ENCODE data around the gene ZNF774. TPM values are rescaled to one million over a fixed set of nuclear protein-coding genes. Genes with fewer than 3 reads are reported as not detected.

Gene ZNF774
- total and polyA plus RNA-seq, 2 of the 8 experiments (the other 6 are each of a cell fraction or from before 2014, with no cell fraction given) = 0.82 to 2.6 TPM

DNA sequence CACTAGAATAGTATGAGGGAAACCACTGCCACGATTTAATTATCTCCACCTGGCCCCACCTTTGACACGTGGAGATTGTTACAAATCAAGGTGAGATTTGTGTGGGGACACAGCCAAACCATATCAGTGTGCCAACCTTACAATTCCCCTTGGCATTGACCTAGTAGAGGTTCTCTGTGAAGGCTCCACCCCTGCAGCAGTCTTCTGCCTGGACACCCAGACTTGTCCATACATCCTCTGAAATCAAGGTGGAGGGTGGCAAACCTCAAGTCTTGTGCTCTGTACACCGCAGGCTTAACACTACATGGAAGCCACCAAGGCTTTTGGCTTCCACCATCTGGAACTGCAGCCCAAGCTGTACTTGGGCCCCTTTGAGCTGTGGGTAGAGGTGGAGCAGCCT lies 27.2 kb downstream of the ZNF774 start:
- H2BK120ac ChIP-seq (replicated peaks; ENCODE audit: low read depth, low read length) = no peak overlapping the region
- TF ChIP-seq GABPA (IDR thresholded peaks at IDR 0.05; ENCODE audit: borderline replicate concordance, insufficient read depth, low read length) (no peak), BRCA1 (IDR thresholded peaks at IDR 0.05; ENCODE audit: low read depth, low read length) (no peak), CEBPB (IDR thresholded peaks at IDR 0.05; ENCODE audit: low read depth, low read length) (no peak), BACH1 (IDR thresholded peaks at IDR 0.05; ENCODE audit: low read length) (no peak)
- TF ChIP-seq, protein P1, sequence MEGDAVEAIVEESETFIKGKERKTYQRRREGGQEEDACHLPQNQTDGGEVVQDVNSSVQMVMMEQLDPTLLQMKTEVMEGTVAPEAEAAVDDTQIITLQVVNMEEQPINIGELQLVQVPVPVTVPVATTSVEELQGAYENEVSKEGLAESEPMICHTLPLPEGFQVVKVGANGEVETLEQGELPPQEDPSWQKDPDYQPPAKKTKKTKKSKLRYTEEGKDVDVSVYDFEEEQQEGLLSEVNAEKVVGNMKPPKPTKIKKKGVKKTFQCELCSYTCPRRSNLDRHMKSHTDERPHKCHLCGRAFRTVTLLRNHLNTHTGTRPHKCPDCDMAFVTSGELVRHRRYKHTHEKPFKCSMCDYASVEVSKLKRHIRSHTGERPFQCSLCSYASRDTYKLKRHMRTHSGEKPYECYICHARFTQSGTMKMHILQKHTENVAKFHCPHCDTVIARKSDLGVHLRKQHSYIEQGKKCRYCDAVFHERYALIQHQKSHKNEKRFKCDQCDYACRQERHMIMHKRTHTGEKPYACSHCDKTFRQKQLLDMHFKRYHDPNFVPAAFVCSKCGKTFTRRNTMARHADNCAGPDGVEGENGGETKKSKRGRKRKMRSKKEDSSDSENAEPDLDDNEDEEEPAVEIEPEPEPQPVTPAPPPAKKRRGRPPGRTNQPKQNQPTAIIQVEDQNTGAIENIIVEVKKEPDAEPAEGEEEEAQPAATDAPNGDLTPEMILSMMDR (IDR thresholded peaks at IDR 0.05; ENCODE audit: control extremely low read depth in 1 of 3, insufficient read depth in 1 of 3, low read depth in 1 of 3, low read length in 3 of 3) = no peak
- no peak overlapping the region for H3K27ac ChIP-seq (ENCODE audit: low read depth, low read length)
- H3K9ac ChIP-seq (replicated peaks in 1 of 4; ENCODE audit: extremely low read depth in 1 of 4, low read depth in 3 of 4, low read length in 3 of 4) = no peak overlapping the region
- no peak overlapping the region for H3K18ac ChIP-seq (ENCODE audit: extremely low read depth, low read length)
- H2BK15ac ChIP-seq (ENCODE audit: low read length) = no peak overlapping the region
- H4K20me1 ChIP-seq (replicated peaks in 1 of 2; ENCODE audit: control insufficient read depth in 1 of 2, insufficient read depth in 2 of 2, low read length in 2 of 2) = no peaks in the 10 kb centered on the region
- H2AK5ac ChIP-seq (ENCODE audit: low read depth, low read length) = no peak overlapping the region
- no peak overlapping the region for H4K8ac ChIP-seq (ENCODE audit: extremely low read depth, insufficient read depth, low read length)
- no peaks in the 10 kb centered on the region for H3K36me3 ChIP-seq (ENCODE audit: control insufficient read depth in 2 of 4, insufficient read depth in 4 of 4, low read length in 3 of 4)
- H2BK12ac ChIP-seq (ENCODE audit: low read depth, low read length) = no peak overlapping the region
- H3K4me1 ChIP-seq (replicated peaks in 1 of 4; ENCODE audit: control insufficient read depth in 3 of 4, insufficient read depth in 4 of 4, low read length in 3 of 4) = no peaks in the 10 kb centered on the region
- 90% methylated on average over 3 of the region's 3 CpGs; no CpG with 5 or more reads in 1 of the 2 experiments for WGBS, 2 experiments (ENCODE audit: extremely low coverage in 1 of 2, insufficient coverage in 1 of 2, insufficient read length in 1 of 2, insufficient replicate concordance in 2 of 2, low coverage in 1 of 2, low lambda C conversion rate in 2 of 2, missing lambda C conversion rate in 1 of 2)
- no peak overlapping the region for H2AFZ ChIP-seq (ENCODE audit: low read length)
- CTCF ChIA-PET (ENCODE audit: partially characterized antibody) = interaction anchor here (0.8 to 2.2 kb wide), 2 partner anchors 12 to 103 kb away, joined by 3 to 9 read pairs; no protein-coding TSS in a partner anchor
- no peak overlapping the region for H3K4me3 ChIP-seq (ENCODE audit: extremely low read depth in 1 of 4, insufficient read depth in 2 of 4, low read depth in 3 of 4, low read length in 4 of 4)
- H3K27me3 ChIP-seq (replicated peaks in 1 of 4; ENCODE audit: control insufficient read depth in 3 of 4, extremely low read depth in 1 of 4, insufficient read depth in 3 of 4, low read length in 3 of 4) = no peaks in the 10 kb centered on the region
- no peak overlapping the region for H2BK5ac ChIP-seq (ENCODE audit: low read depth, low read length)
- no peak overlapping the region for H2BK20ac ChIP-seq (ENCODE audit: low read length)
- H3K4me2 ChIP-seq (ENCODE audit: insufficient read depth in 1 of 2, low read depth in 2 of 2, low read length in 2 of 2) = no peak overlapping the region
- no peak overlapping the region for H4K5ac ChIP-seq (ENCODE audit: insufficient read length, low read depth, low read length)
- H3K79me1 ChIP-seq (ENCODE audit: low read depth, low read length) = no peaks in the 10 kb centered on the region
- H3K56ac ChIP-seq (replicated peaks; ENCODE audit: insufficient read length, low read depth, low read length) = no peak overlapping the region
- FAIRE-seq (no peak), DNase-seq (ENCODE audit: low read depth in 1 of 2, low spot score in 2 of 2) (no peak)
- no peaks in the 10 kb centered on the region for H3K23me2 ChIP-seq (ENCODE audit: low read depth, low read length)
- H3K14ac ChIP-seq (ENCODE audit: insufficient read length) = no peak overlapping the region
- H4K91ac ChIP-seq (replicated peaks; ENCODE audit: insufficient read length, low read length) = no peak overlapping the region
- no peaks in the 10 kb centered on the region for H3K79me2 ChIP-seq (ENCODE audit: control insufficient read depth in 1 of 2, insufficient read depth in 2 of 2, low read length in 2 of 2)
- POLR2A ChIA-PET (ENCODE audit: partially characterized antibody) = no interaction called here
- no peak overlapping the region for H3K4ac ChIP-seq (replicated peaks; ENCODE audit: insufficient read length, low read depth, low read length)
- no peak overlapping the region for H3K23ac ChIP-seq (ENCODE audit: insufficient read length)
- H3K9me3 ChIP-seq (ENCODE audit: insufficient read depth in 2 of 2, low read depth in 1 of 2, low read length in 1 of 2) = peaks cover 6 to 11% of the 10 kb centered on the region in 2 experiments; a peak in 3 of 4 replicates

All from H1 (cell line).